ENCODE results near the gene SLC19A1.

- no peak for TF ChIP-seq POLR2A (IDR thresholded peaks at IDR 0.05; ENCODE audit: low read depth, low read length)
- no peak for TF ChIP-seq POLR2AphosphoS5 (IDR thresholded peaks at IDR 0.05; ENCODE audit: low read depth, low read length)
These were observed 37.5 kb downstream of the SLC19A1 start for GRCh38 chr21:45504516-45505415.
